SK-N-SH treated with all-trans-retinoic acid at 6 μM for 48 hours (cell line): ENCODE measurements around the gene LYPD3.

ENCODE experiments used
- ATAC-seq: fragments of 200-7000 bp; cut with Tn5 transposase; 3 replicates; pipeline ENCODE4 v1.9.1; 2020; ENCODE audit warnings: mild to moderate bottlenecking, moderate library complexity
- ARNTL ChIP-seq: fragments of 450-650 bp; formaldehyde crosslinking; IDR thresholded peaks from 2 replicates; pipeline ENCODE4 v1.5.0; 2020; ENCODE audit warnings: low read depth, mild to moderate bottlenecking, moderate library complexity, borderline replicate concordance
- BACH2 ChIP-seq: fragments of 250-450 bp; sonication (Bioruptor Pico); IDR thresholded peaks from 2 replicates; pipeline ENCODE4 v1.9.0; 2021; ENCODE audit warnings: mild to moderate bottlenecking, borderline replicate concordance
- CREB5 ChIP-seq: fragments of 250-450 bp; sonication (Bioruptor Pico); IDR thresholded peaks from 2 replicates; pipeline ENCODE4 v1.5.1; 2020; ENCODE audit warnings: low read depth, mild to moderate bottlenecking, moderate library complexity
- CSDC2 ChIP-seq: fragments of 250-450 bp; sonication (Bioruptor Pico); IDR thresholded peaks from 2 replicates; pipeline ENCODE4 v1.5.0; 2020; ENCODE audit warnings: mild to moderate bottlenecking, moderate library complexity
- CSRNP3 ChIP-seq: fragments of 250-450 bp; sonication (Bioruptor Pico); IDR thresholded peaks from 2 replicates; pipeline ENCODE4 v1.5.1; 2021; ENCODE audit warnings: mild to moderate bottlenecking, moderate library complexity
- ESRRG ChIP-seq: fragments of 250-450 bp; sonication (Bioruptor Pico); IDR thresholded peaks from 2 replicates; pipeline ENCODE4 v1.6.1; 2021; ENCODE audit warnings: mild to moderate bottlenecking
- GLIS3 ChIP-seq: fragments of 250-450 bp; sonication (Bioruptor Pico); IDR thresholded peaks from 2 replicates; pipeline ENCODE4 v1.5.0; 2020; ENCODE audit warnings: mild to moderate bottlenecking, moderate library complexity
- OSR1 ChIP-seq: fragments of 250-450 bp; sonication (Bioruptor Pico); IDR thresholded peaks from 2 replicates; pipeline ENCODE4 v1.8.0; 2022; ENCODE audit warnings: moderate library complexity, mild to moderate bottlenecking, inconsistent platforms
- PATZ1 ChIP-seq: fragments of 250-450 bp; sonication (Bioruptor Pico); IDR thresholded peaks from 2 replicates; pipeline ENCODE4 v1.8.0; 2020; ENCODE audit warnings: mild to moderate bottlenecking, moderate library complexity, borderline replicate concordance
- POU6F1 ChIP-seq: fragments of 250-450 bp; sonication (Bioruptor Pico); IDR thresholded peaks from 2 replicates; pipeline ENCODE4 v1.8.0; 2021; ENCODE audit warnings: low read depth, mild to moderate bottlenecking, moderate library complexity, borderline replicate concordance
- PPARA ChIP-seq: fragments of 250-450 bp; sonication (Bioruptor Pico); IDR thresholded peaks from 2 replicates; pipeline ENCODE4 v1.5.0; 2020; ENCODE audit warnings: mild to moderate bottlenecking, borderline replicate concordance
- RARB ChIP-seq: fragments of 250-450 bp; sonication (Bioruptor Pico); IDR thresholded peaks from 2 replicates; pipeline ENCODE4 v1.8.0; 2021; ENCODE audit warnings: mild to moderate bottlenecking, moderate library complexity
- SNAI2 ChIP-seq: fragments of 250-450 bp; sonication (Bioruptor Pico); IDR thresholded peaks from 2 replicates; pipeline ENCODE4 v1.5.0; 2020; ENCODE audit warnings: mild to moderate bottlenecking, moderate library complexity
- TCF4 ChIP-seq: fragments of 250-450 bp; sonication (Bioruptor Pico); IDR thresholded peaks from 2 replicates; pipeline ENCODE4 v1.8.0; 2021; ENCODE audit warnings: mild to moderate bottlenecking, moderate library complexity, borderline replicate concordance
- TOX ChIP-seq: fragments of 250-450 bp; sonication (Bioruptor Pico); IDR thresholded peaks from 2 replicates; pipeline ENCODE4 v1.8.0; 2021; ENCODE audit warnings: mild to moderate bottlenecking, moderate library complexity, borderline replicate concordance
- TSHZ2 ChIP-seq: fragments of 250-450 bp; sonication (Bioruptor Pico); IDR thresholded peaks from 2 replicates; pipeline ENCODE4 v1.5.0; 2020; ENCODE audit warnings: mild to moderate bottlenecking, moderate library complexity
- ZC3H10 ChIP-seq: fragments of 250-450 bp; sonication (Bioruptor Pico); IDR thresholded peaks from 2 replicates; pipeline ENCODE4 v1.5.1; 2021; ENCODE audit warnings: mild to moderate bottlenecking, moderate library complexity
- ZFP3 ChIP-seq: fragments of 250-450 bp; sonication (Bioruptor Pico); IDR thresholded peaks from 2 replicates; pipeline ENCODE4 v1.5.0; 2020; ENCODE audit warnings: mild to moderate bottlenecking, moderate library complexity
- ZFP30 ChIP-seq: fragments of 450-650 bp; formaldehyde crosslinking; IDR thresholded peaks from 2 replicates; pipeline ENCODE4 v1.5.0; 2022; ENCODE audit warnings: mild to moderate bottlenecking, moderate library complexity
- ZNF565 ChIP-seq: fragments of 450-650 bp; formaldehyde crosslinking; conservative IDR thresholded peaks from 2 replicates; pipeline ENCODE4 v1.5.0; 2020; ENCODE audit warnings: low read depth, mild to moderate bottlenecking, moderate library complexity
- ZNF70 ChIP-seq: fragments of 450-650 bp; formaldehyde crosslinking; IDR thresholded peaks from 2 replicates; pipeline ENCODE4 v1.5.0; 2020; ENCODE audit warnings: mild to moderate bottlenecking, moderate library complexity
- ZNF8 ChIP-seq: fragments of 450-650 bp; formaldehyde crosslinking; IDR thresholded peaks from 2 replicates; pipeline ENCODE4 v1.5.0; 2020; ENCODE audit warnings: mild to moderate bottlenecking, moderate library complexity

Gene LYPD3

GRCh38 chr19:43479961-43480561 lies 14.7 kb upstream of the LYPD3 start (continued):
- TF ChIP-seq CREB5 (CRISPR knock-in tag) = no peak
- TF ChIP-seq, all 23 proteins: peak for 0

- no peak for ATAC-seq
Measured at GRCh38 chr19:43479226-43479625, 13.8 kb upstream of the LYPD3 start.

GRCh38 chr19:43478323-43478722 lies 12.9 kb upstream of the LYPD3 start:
- ATAC-seq = no peak
- TF ChIP-seq POU6F1 (CRISPR knock-in tag) (no peak), ZFP30 (CRISPR knock-in tag) (no peak), TOX (no peak), ARNTL (no peak), BACH2 (CRISPR knock-in tag) (no peak), GLIS3 (no peak), ZNF70 (no peak), RARB (CRISPR knock-in tag) (no peak), CSDC2 (CRISPR knock-in tag) (no peak), PATZ1 (CRISPR knock-in tag) (no peak), ZC3H10 (CRISPR knock-in tag) (no peak), SNAI2 (no peak), TCF4 (no peak), PPARA (CRISPR knock-in tag) (no peak), ESRRG (CRISPR knock-in tag) (no peak), OSR1 (CRISPR knock-in tag) (no peak), ZNF8 (no peak), ZFP3 (no peak), ZNF565 (no peak), CREB5 (CRISPR knock-in tag) (no peak)

More at GRCh38 chr19:43479226-43479625, 13.8 kb upstream of the LYPD3 start:
- TF ChIP-seq GLIS3 = no peak
- no peak for TF ChIP-seq ESRRG (CRISPR knock-in tag)
- no peak for TF ChIP-seq BACH2 (CRISPR knock-in tag)
- no peak for TF ChIP-seq SNAI2
- TF ChIP-seq CSRNP3 (CRISPR knock-in tag) = no peak
- TF ChIP-seq CREB5 (CRISPR knock-in tag) = no peak
- TF ChIP-seq ZNF70 = no peak
- TF ChIP-seq ZFP3 = no peak
- TF ChIP-seq ZC3H10 (CRISPR knock-in tag) = no peak

GRCh38 chr19:43476606-43477005 lies 11.2 kb upstream of the LYPD3 start:
- TF ChIP-seq ZNF565 (no peak), ZFP3 (no peak), TSHZ2 (CRISPR knock-in tag) (no peak), OSR1 (CRISPR knock-in tag) (no peak), CSDC2 (CRISPR knock-in tag) (no peak), TOX (no peak), ZNF8 (no peak), RARB (CRISPR knock-in tag) (no peak)

More at GRCh38 chr19:43476606-43477005, 11.2 kb upstream of the LYPD3 start:
- ATAC-seq = no peak; the same call in 2 of the 3 replicates
